Lower lobe of right lung (tissue), 2 donors: ENCODE data around the gene CLTRN. TPM values are rescaled to one million over a fixed set of nuclear protein-coding genes. Genes with fewer than 3 reads are reported as not detected.
A peak's percentile ranks its signal among the peaks of the same experiment; 100 is the strongest.

ENCODE experiments used
- ATAC-seq, 2 donors: fragments of 200-7000 bp; cut with Tn5 transposase; one replicate each; pipeline ENCODE4 v1.9.1; 2020 to 2022; ENCODE audit warnings: mild to moderate bottlenecking in 2 of 2, moderate library complexity in 2 of 2
- DNase-seq: peaks from one replicate; pipeline ENCODE4 v3.0.0-alpha.2; 2020
- H3K27ac ChIP-seq: fragments of 200-600 bp; one replicate; pipeline ENCODE4 v1.8.0; 2022
- H3K27me3 ChIP-seq: fragments of 200-600 bp; one replicate; pipeline ENCODE4 v1.8.0; 2022; ENCODE audit warnings: low read depth
- H3K36me3 ChIP-seq: fragments of 200-600 bp; one replicate; pipeline ENCODE4 v1.8.0; 2022; ENCODE audit warnings: mild to moderate bottlenecking
- H3K4me1 ChIP-seq: fragments of 200-600 bp; one replicate; pipeline ENCODE4 v1.8.0; 2022
- H3K4me3 ChIP-seq: fragments of 200-600 bp; one replicate; pipeline ENCODE4 v1.8.0; 2022; ENCODE audit warnings: mild to moderate bottlenecking
- H3K9me3 ChIP-seq: fragments of 200-600 bp; one replicate; pipeline ENCODE4 v1.8.0; 2022
- CTCF ChIP-seq: fragments of 200-600 bp; IDR thresholded peaks from one replicate; pipeline ENCODE4 v1.8.0; 2022; ENCODE audit warnings: antibody characterized with exemption, mild to moderate bottlenecking
- intact Hi-C: fragments of 100-400 bp; cut with DNase I; formaldehyde crosslinking; loops from one replicate; pipeline ENCODE4 v1.11.0; 2022
- total RNA-seq: library from RNA; stranded (reverse); fragmentation: NEBNext Ultra II Directional; extraction: Animal tissue kit (Norgen Biotek cat#: 25700); gene quantifications from one replicate; pipeline ENCODE4 v1.2.1, GENCODE V29; 2021
- donor health status: DM: no; HTN: yes; CAD: no; lungs with severe emphysema.

CLTRN gene
- total RNA-seq, 1 donor from 2014 or later: 0.38 TPM

- TF ChIP-seq CTCF: no peak
- DNase-seq: no peak
- no peak for ATAC-seq
- Histone ChIP-seq H3K27ac (no peak overlapping the region), H3K27me3 (no peaks in the 10 kb centered on the region), H3K9me3 (no peaks in the 10 kb centered on the region), H3K4me3 (no peak overlapping the region), H3K4me1 (no peaks in the 10 kb centered on the region), H3K36me3 (no peaks in the 10 kb centered on the region)
- intact Hi-C loops: no loop called here
Measured at GRCh38 chrX:15623054-15623453, 41.6 kb downstream of the CLTRN start.

- no peaks in the 10 kb centered on the region for H3K4me1 ChIP-seq
- H3K4me3 ChIP-seq: no peak overlapping the region
- no peaks in the 10 kb centered on the region for H3K36me3 ChIP-seq
- DNase-seq: no peak
- no peak for TF ChIP-seq CTCF
- no peak overlapping the region for H3K27ac ChIP-seq
- intact Hi-C loops: no loop called here
- no peaks in the 10 kb centered on the region for H3K27me3 ChIP-seq
- peak in 1 of 2 donors; percentile 61 for ATAC-seq
- no peaks in the 10 kb centered on the region for H3K9me3 ChIP-seq
Measured at GRCh38 chrX:15619053-15619755, 45.4 kb downstream of the CLTRN start.

GRCh38 chrX:15617111-15617510, 47.5 kb downstream of the CLTRN start:
- ATAC-seq (no peak), DNase-seq (no peak)
- Histone ChIP-seq H3K27me3 (no peaks in the 10 kb centered on the region), H3K4me3 (no peak overlapping the region), H3K36me3 (no peaks in the 10 kb centered on the region), H3K9me3 (no peaks in the 10 kb centered on the region), H3K27ac (no peak overlapping the region), H3K4me1 (no peaks in the 10 kb centered on the region)
- TF ChIP-seq CTCF: no peak
- intact Hi-C loops: no loop called here

GRCh38 chrX:15616531-15616930, 48.1 kb downstream of the CLTRN start:
- no peak for DNase-seq
- no peak overlapping the region for H3K27ac ChIP-seq
- no peak for TF ChIP-seq CTCF
- ATAC-seq: peak in 1 of 2 donors; percentile 59
- H3K27me3 ChIP-seq: no peaks in the 10 kb centered on the region
- intact Hi-C loops: no loop called here
- no peaks in the 10 kb centered on the region for H3K9me3 ChIP-seq
- no peaks in the 10 kb centered on the region for H3K36me3 ChIP-seq
- H3K4me1 ChIP-seq: no peaks in the 10 kb centered on the region
- no peak overlapping the region for H3K4me3 ChIP-seq

GRCh38 chrX:15607067-15607466, 57.5 kb downstream of the CLTRN start:
- Histone ChIP-seq H3K36me3 (no peaks in the 10 kb centered on the region), H3K4me1 (no peaks in the 10 kb centered on the region), H3K27ac (no peak overlapping the region), H3K27me3 (no peaks in the 10 kb centered on the region), H3K4me3 (no peak overlapping the region), H3K9me3 (no peaks in the 10 kb centered on the region)
- intact Hi-C loops: no loop called here
- DNase-seq (no peak), ATAC-seq (no peak)
- TF ChIP-seq CTCF: no peak
